Astrocyte of the spinal cord (primary cell): ENCODE measurements around the gene BBX.
A peak's percentile ranks its signal among the peaks of the same experiment; 100 is the strongest.

Experiments
- DNase-seq: peaks from one replicate; pipeline ENCODE4 v3.0.0; 2011; ENCODE audit warnings: low read depth, low spot score
- H3K4me3 ChIP-seq: 2 replicates; pipeline ENCODE4 v1.5.1; 2011; ENCODE audit warnings: low read depth, mild to moderate bottlenecking, low read length, moderate library complexity
- CTCF ChIP-seq: IDR thresholded peaks from 2 replicates; pipeline ENCODE4 v1.5.1; 2012; ENCODE audit warnings: low read depth, mild to moderate bottlenecking, low read length, inconsistent platforms
- in situ Hi-C: cut with HindIII; loops from 2 replicates; pipeline ENCODE4 v1.10.0; 2017; ENCODE audit warnings: low sequenced_read_pairs

BBX gene

DNA sequence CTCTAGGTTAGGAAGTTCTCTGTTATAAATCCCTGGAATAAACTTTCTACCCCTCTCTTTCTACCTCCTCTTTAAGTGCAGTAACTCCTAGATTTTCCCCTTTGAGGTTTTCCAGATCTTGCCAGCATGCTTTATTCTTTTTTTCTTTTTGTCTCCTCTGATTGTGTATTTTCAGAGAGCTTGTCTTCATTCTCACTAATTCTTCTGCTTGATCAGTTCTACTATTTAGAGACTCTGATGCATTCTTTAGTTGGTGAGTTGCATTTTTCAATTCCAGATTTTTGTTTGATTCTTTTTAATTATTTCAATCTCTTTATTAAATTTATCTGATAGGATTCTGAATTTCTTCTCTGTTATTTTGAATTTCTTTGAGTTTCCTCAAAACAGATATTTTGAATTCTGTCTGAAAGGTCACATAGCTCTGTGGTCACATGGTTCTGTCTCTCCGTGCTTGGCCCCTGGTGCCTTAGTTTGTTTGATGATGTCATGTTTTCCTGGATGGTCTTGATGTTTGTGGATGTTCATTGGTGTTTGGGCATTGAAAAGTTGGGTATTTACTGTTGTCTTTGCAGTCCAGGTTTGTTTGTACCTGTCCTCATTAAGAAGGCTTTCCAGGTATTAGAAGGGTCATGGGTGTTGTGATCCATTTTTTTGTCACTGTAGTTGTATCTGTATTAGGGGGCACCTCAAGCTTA, 89.2 kb downstream of the BBX start:
- no peak for DNase-seq
- no peak overlapping the region for H3K4me3 ChIP-seq
- TF ChIP-seq CTCF, result no peak
- in situ Hi-C loops, result no loop called here

- no peak for DNase-seq
- TF ChIP-seq CTCF, result no peak
- H3K4me3 ChIP-seq, result no peak overlapping the region
- in situ Hi-C loops, result no loop called here
These were observed 89.9 kb downstream of the BBX start for GRCh38 chr3:107612664-107613084.

DNA sequence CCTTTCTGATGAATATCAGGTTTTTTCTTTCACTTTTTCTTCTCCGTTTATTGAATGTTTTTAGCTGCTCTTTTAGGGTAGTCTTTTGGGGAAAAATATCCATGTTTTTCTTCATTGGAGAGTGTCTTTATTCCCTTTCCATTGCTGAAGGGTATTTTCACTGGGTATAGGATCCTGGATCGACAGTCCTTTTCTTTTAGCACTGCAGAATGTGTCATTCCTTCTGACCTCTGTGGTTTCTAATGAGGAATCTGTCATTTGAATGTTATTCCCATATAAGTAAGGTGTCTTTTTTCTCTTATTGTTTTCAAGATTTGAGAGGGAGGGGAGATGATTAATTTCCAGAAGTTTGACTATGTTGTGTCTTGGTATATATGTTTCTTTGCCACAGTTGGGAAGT, 96.8 kb downstream of the BBX start:
- no peak for DNase-seq
- no peak overlapping the region for H3K4me3 ChIP-seq
- TF ChIP-seq CTCF, result no peak
- in situ Hi-C loops, result no loop called here

- in situ Hi-C loops, result no loop called here
- no peak overlapping the region for H3K4me3 ChIP-seq
- TF ChIP-seq CTCF, result no peak
- no peak for DNase-seq
These were observed 97.8 kb downstream of the BBX start for GRCh38 chr3:107620534-107620933.

DNA sequence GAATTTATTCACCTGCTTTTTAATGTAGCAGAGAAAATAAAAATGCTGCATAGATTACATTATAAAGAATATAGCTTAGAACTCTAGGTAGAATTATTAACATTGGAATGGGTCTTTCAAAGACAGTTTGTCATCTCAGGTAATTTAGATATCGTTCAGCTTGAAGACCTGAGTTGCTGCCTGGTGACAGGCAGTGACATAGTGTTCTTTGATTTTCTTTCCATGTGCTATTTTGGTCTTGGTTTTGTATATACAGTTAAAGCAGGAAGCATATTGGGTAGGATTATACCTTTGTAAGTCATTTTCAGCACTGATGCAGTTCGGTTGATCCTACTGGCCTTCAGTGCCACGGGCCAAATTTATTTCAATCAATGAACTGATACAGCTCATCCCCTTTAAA, 98.7 kb downstream of the BBX start:
- TF ChIP-seq CTCF, result no peak
- in situ Hi-C loops, result no loop called here

GRCh38 chr3:107627962-107628542, 105.3 kb downstream of the BBX start:
- H3K4me3 ChIP-seq, result no peak overlapping the region
- DNase-seq, result no peak
- in situ Hi-C loops, result no loop called here
- TF ChIP-seq CTCF, result peak; percentile 20

More for the DNA sequence above, 98.7 kb downstream of the BBX start:
- no peak overlapping the region for H3K4me3 ChIP-seq
- DNase-seq, result no peak
